ENCODE measurements around the gene PUM1.
A peak's percentile ranks its signal among the peaks of the same experiment; 100 is the strongest.
"Not testable (repeated sequence)": the region's sequence is repeated elsewhere in the genome, so short reads cannot be mapped to it uniquely, and the experiment has no call there.

Gene PUM1

GRCh38 chr1:31065310-31066217, at the start of gene PUM1:
Gene PUM1 (minus strand): TSS chr1:31065717. CDS start chr1:31059566, 6,151 bp downstream.
- DNase-seq = peak; percentile 96

GRCh38 chr1:31112266-31112935, 46.9 kb upstream of the PUM1 start:
- DNase-seq = no peak

GRCh38 chr1:31111290-31111951, 45.9 kb upstream of the PUM1 start:
- peak; percentile 66 for DNase-seq

- no peak for DNase-seq
Measured at GRCh38 chr1:31110846-31111245, 45.3 kb upstream of the PUM1 start.

GRCh38 chr1:31108861-31109260, 43.3 kb upstream of the PUM1 start:
- DNase-seq = no peak

GRCh38 chr1:31105646-31106045, 40.1 kb upstream of the PUM1 start:
- peak; percentile 24 for DNase-seq

- DNase-seq = peak; percentile 49
Measured at GRCh38 chr1:31102501-31102950, 37.0 kb upstream of the PUM1 start.

- peak; percentile 86 for DNase-seq
Measured at GRCh38 chr1:31101147-31101502, 35.6 kb upstream of the PUM1 start.

- no peak for DNase-seq
Measured at GRCh38 chr1:31099293-31100032, 33.9 kb upstream of the PUM1 start.

- DNase-seq = no peak
Measured at GRCh38 chr1:31095985-31096384, 30.5 kb upstream of the PUM1 start.

- peak; percentile 90 for DNase-seq
Measured at GRCh38 chr1:31095298-31095981, 29.9 kb upstream of the PUM1 start.

GRCh38 chr1:31088081-31088480, 22.6 kb upstream of the PUM1 start:
- not testable (repeated sequence) for DNase-seq

GRCh38 chr1:31084782-31085569, 19.5 kb upstream of the PUM1 start:
- no peak for DNase-seq

- no peak for DNase-seq
Measured at GRCh38 chr1:31082385-31082784, 16.9 kb upstream of the PUM1 start.

GRCh38 chr1:31073044-31073443, 7.5 kb upstream of the PUM1 start:
- DNase-seq = no peak

- DNase-seq = no peak
Measured at GRCh38 chr1:31072304-31072746, 6.8 kb upstream of the PUM1 start.

- no peak for DNase-seq
Measured at GRCh38 chr1:31069392-31069791, 3.9 kb upstream of the PUM1 start.

- peak; percentile 14 for DNase-seq
Measured at GRCh38 chr1:31064718-31065309, 703 bp downstream of the PUM1 start.

GRCh38 chr1:31064111-31064717, 1.3 kb downstream of the PUM1 start:
- DNase-seq = no peak

GRCh38 chr1:31063631-31064030, 1.9 kb downstream of the PUM1 start:
- peak; percentile 13 for DNase-seq

Data from fibroblast of upper back skin (primary cell).